ENCODE results near the gene STXBP6. TPM values are rescaled to one million over a fixed set of nuclear protein-coding genes. Genes with fewer than 3 reads are reported as not detected.
A peak's percentile ranks its signal among the peaks of the same experiment; 100 is the strongest.

Gene STXBP6
- total RNA-seq, 1 experiment from 2014 or later, result 12.3 TPM

DNA sequence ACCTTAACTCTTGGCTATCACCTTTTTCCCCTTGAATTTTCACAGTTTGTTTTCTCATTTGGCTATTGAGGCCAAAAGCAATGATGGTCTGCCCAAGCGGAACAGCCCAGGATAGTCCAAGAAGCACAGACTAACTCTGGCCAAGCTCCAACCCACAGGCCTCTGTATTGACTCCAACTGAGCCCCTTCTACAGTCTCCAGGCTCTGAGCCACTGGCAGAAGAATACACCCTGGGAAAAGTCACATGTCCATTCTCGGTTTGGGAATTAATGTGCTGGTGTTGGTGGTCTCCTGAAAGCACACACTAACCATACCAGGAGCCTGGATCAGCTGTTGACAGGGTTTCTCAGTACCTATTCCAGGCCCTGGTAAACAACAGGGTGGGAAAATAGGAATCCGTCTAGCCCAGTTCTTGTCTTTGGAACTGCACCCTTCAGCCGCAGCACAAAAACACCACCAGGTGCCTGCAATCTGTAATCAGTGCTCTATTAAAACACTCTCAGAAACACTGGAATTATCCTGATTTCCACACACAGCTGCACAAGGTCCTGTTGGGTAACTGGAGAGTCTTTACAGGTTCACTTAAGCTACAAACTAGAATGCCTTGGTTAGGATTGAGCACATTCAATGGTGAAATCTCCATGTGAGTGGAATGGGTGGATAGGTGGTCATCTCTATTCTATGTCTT lies 63.6 kb downstream of the STXBP6 start:
- no peaks in the 10 kb centered on the region for H3K9me3 ChIP-seq (ENCODE audit: insufficient read depth, low read depth)
- H3K4me3 ChIP-seq, result no peak overlapping the region
- no peaks in the 10 kb centered on the region for H3K9me2 ChIP-seq (ENCODE audit: insufficient read depth)
- H3K36me3 ChIP-seq (ENCODE audit: low read depth), result no peaks in the 10 kb centered on the region
- no peak for DNase-seq
- no peak overlapping the region for H3K27ac ChIP-seq
- H4K20me1 ChIP-seq (ENCODE audit: insufficient read depth), result no peaks in the 10 kb centered on the region
- H2AFZ ChIP-seq, result no peak overlapping the region
- H3F3A ChIP-seq (ENCODE audit: insufficient read depth, low read depth), result no peaks in the 10 kb centered on the region; the same call in 1 of the 2 replicates
- peaks cover 6% of the 10 kb centered on the region; the same call in 1 of the 2 replicates for H3K4me1 ChIP-seq (replicated peaks; ENCODE audit: insufficient read depth)
- H3K27me3 ChIP-seq (ENCODE audit: insufficient read depth, low read depth), result no peaks in the 10 kb centered on the region
- H3K79me2 ChIP-seq (ENCODE audit: low read depth), result no peaks in the 10 kb centered on the region
- intact Hi-C loops (cut with micrococcal nuclease; ENCODE audit: unreplicated experiment), result no loop called here
- POLR2A ChIA-PET (ENCODE audit: unreplicated experiment), result no interaction called here
- CTCF ChIA-PET, result no interaction called here
- TF ChIP-seq EZH2 (IDR thresholded peaks at IDR 0.05; ENCODE audit: low read depth), result no peak
- TF ChIP-seq, protein P1, sequence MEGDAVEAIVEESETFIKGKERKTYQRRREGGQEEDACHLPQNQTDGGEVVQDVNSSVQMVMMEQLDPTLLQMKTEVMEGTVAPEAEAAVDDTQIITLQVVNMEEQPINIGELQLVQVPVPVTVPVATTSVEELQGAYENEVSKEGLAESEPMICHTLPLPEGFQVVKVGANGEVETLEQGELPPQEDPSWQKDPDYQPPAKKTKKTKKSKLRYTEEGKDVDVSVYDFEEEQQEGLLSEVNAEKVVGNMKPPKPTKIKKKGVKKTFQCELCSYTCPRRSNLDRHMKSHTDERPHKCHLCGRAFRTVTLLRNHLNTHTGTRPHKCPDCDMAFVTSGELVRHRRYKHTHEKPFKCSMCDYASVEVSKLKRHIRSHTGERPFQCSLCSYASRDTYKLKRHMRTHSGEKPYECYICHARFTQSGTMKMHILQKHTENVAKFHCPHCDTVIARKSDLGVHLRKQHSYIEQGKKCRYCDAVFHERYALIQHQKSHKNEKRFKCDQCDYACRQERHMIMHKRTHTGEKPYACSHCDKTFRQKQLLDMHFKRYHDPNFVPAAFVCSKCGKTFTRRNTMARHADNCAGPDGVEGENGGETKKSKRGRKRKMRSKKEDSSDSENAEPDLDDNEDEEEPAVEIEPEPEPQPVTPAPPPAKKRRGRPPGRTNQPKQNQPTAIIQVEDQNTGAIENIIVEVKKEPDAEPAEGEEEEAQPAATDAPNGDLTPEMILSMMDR (conservative IDR thresholded peaks at IDR 0.05), result no peak
- H3K4me2 ChIP-seq, result no peak overlapping the region
- BruUV-seq (replicated peaks), result no TSS peak

DNA sequence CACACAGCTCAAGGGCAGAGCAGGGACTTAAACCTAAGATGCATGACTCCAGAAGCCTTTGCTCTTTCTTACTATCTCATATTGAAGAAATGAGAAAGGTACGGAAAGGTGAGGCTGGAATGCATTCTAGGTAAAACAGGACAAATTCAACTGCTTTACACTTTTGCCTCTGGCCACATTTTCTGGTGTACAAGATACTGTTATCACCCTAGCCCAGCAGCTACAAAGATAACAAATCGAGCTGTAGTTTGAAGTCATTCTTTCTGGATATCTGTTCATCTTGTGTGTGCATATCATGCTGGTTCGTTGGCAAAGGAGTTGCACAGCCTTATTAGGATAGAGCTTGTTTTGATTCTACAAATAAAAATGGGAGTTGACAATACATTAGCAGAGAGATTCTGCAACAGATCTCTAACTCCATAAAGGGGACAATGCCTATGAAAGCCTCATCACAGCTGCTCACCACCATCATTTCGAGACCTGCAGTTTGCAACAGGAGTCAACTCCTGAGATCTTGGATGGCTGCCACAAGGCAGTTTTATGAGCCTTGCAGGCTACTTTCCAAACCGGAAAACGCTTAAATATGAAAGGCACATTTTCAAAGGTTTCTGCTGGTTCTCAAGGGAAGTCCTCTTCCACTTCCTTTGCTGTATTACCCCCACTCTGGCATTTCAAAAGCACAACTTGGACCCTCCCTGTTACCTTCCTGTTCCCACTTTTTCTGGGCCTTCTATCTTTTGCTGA lies 64.9 kb downstream of the STXBP6 start:
- DNase-seq, result no peak
- Histone ChIP-seq H3K27me3 (ENCODE audit: insufficient read depth, low read depth) (no peaks in the 10 kb centered on the region), H3F3A (ENCODE audit: insufficient read depth, low read depth) (no peaks in the 10 kb centered on the region; the same call in 1 of the 2 replicates), H2AFZ (no peak overlapping the region), H3K79me2 (ENCODE audit: low read depth) (no peaks in the 10 kb centered on the region), H3K27ac (no peak overlapping the region), H3K4me3 (no peak overlapping the region), H3K36me3 (ENCODE audit: low read depth) (no peaks in the 10 kb centered on the region), H3K4me2 (no peak overlapping the region), H4K20me1 (ENCODE audit: insufficient read depth) (no peaks in the 10 kb centered on the region), H3K9me3 (ENCODE audit: insufficient read depth, low read depth) (no peaks in the 10 kb centered on the region), H3K9me2 (ENCODE audit: insufficient read depth) (no peaks in the 10 kb centered on the region), H3K4me1 (replicated peaks; ENCODE audit: insufficient read depth) (peaks cover 6% of the 10 kb centered on the region; the same call in 1 of the 2 replicates)
- TF ChIP-seq, protein P1 (conservative IDR thresholded peaks at IDR 0.05), result no peak
- TF ChIP-seq EZH2 (IDR thresholded peaks at IDR 0.05; ENCODE audit: low read depth), result no peak
- POLR2A ChIA-PET (ENCODE audit: unreplicated experiment), result no interaction called here
- intact Hi-C loops (cut with micrococcal nuclease; ENCODE audit: unreplicated experiment), result no loop called here
- no TSS peak for BruUV-seq (replicated peaks)
- CTCF ChIA-PET, result no interaction called here

DNA sequence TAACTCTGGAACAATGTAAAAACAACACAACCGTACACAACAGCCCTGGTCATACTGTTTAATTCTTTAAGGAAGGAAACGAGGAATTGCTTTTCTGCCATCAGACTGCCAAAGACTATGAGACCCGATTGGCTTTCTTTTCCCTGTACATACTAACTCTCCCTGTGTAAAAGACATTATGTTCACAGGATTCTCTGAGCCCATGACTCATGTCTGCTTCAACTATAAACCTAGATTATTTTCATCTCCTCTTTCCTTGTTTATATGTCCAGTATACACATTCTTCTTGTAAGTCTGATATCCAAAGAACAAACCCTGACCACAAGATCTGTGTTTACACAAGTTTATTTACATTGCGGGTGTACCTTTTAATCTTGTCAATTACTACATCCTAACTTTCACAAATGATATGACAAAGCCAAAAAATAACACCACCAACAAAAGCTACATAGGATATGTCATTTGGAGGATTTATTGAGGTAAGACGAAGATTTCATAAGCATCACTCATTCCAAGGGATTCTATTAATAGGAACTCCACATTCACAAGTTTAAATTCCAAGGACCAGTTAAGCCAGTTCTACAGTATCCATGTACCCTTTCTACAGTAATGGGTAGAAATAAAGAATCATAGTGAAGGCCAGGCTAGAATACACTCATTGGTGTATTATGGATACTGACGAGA lies 67.3 kb downstream of the STXBP6 start:
- no peak overlapping the region for H2AFZ ChIP-seq
- no peak overlapping the region for H3K4me3 ChIP-seq
- H3K79me2 ChIP-seq (ENCODE audit: low read depth), result no peaks in the 10 kb centered on the region
- no peaks in the 10 kb centered on the region for H3K9me3 ChIP-seq (ENCODE audit: insufficient read depth, low read depth)
- peak; percentile 2 to 93 for DNase-seq
- H3K9me2 ChIP-seq (ENCODE audit: insufficient read depth), result no peaks in the 10 kb centered on the region
- no TSS peak for BruUV-seq (replicated peaks)
- H4K20me1 ChIP-seq (ENCODE audit: insufficient read depth), result no peaks in the 10 kb centered on the region
- no peaks in the 10 kb centered on the region for H3K27me3 ChIP-seq (ENCODE audit: insufficient read depth, low read depth)
- no peaks in the 10 kb centered on the region for H3K36me3 ChIP-seq (ENCODE audit: low read depth)
- peaks cover 6% of the 10 kb centered on the region; the same call in 1 of the 2 replicates for H3K4me1 ChIP-seq (replicated peaks; ENCODE audit: insufficient read depth)
- ChIA-PET POLR2A (ENCODE audit: unreplicated experiment) (interaction anchor here (0.6 kb wide), 1 partner anchor 43 kb away, joined by 6 read pairs; no protein-coding TSS in a partner anchor), CTCF (no interaction called here)
- TF ChIP-seq, protein P1 (conservative IDR thresholded peaks at IDR 0.05), result no peak
- no peak for TF ChIP-seq EZH2 (IDR thresholded peaks at IDR 0.05; ENCODE audit: low read depth)
- intact Hi-C loops (cut with micrococcal nuclease; ENCODE audit: unreplicated experiment), result loop anchor here (1.0 kb wide), 1 partner anchor 25 kb away; no protein-coding TSS in a partner anchor
- H3F3A ChIP-seq (ENCODE audit: insufficient read depth, low read depth), result no peaks in the 10 kb centered on the region; the same call in 1 of the 2 replicates
- H3K27ac ChIP-seq, result 0 out of 2 replicates have a peak overlapping the region, but pooled peaks have one; percentile 19
- H3K4me2 ChIP-seq, result peak overlapping the region; percentile 28; the same call in 1 of the 2 replicates

Measured in PC-9 (cell line).